Neural cell (in vitro differentiated cells): Measurements from ENCODE around the gene SLITRK2. TPM values are rescaled to one million over a fixed set of nuclear protein-coding genes. Genes with fewer than 3 reads are reported as not detected.

Experiments
- H2AFZ ChIP-seq: fragments of 200-600, 300-800 bp; sonication (generic), shearing (Covaris generic); 2 replicates; pipeline ENCODE4 v1.6.0; 2014; ENCODE audit warnings: low read depth, mild to moderate bottlenecking, antibody characterized with exemption, low read length, moderate library complexity
- H3F3A ChIP-seq: fragments of 200-600 bp; shearing (Covaris generic); 2 replicates; pipeline ENCODE4 v1.6.1; 2016; ENCODE audit warnings: mild to moderate bottlenecking, moderate library complexity, mixed read lengths, antibody characterized with exemption, low read length; ENCODE audit not compliant: insufficient read depth, poor library complexity, severe bottlenecking
- H3K27ac ChIP-seq: fragments of 200-600, 300-800 bp; sonication (generic), shearing (Covaris generic); 2 replicates; pipeline ENCODE4 v1.5.1; 2014; ENCODE audit warnings: mild to moderate bottlenecking, low read length, moderate library complexity
- H3K27me3 ChIP-seq: fragments of 300-800, 200-600 bp; sonication (generic), shearing (Covaris generic); 2 replicates; pipeline ENCODE4 v1.6.0; 2014; ENCODE audit warnings: mild to moderate bottlenecking, low read depth, low read length, moderate library complexity; ENCODE audit not compliant: insufficient read depth
- H3K36me3 ChIP-seq: fragments of 300-800, 200-600 bp; sonication (generic), shearing (Covaris generic); 2 replicates; pipeline ENCODE4 v1.5.1; 2014; ENCODE audit warnings: mild to moderate bottlenecking, antibody characterized with exemption, low read length, moderate library complexity; ENCODE audit not compliant: insufficient read depth
- H3K4me2 ChIP-seq: fragments of 300-800, 200-600 bp; sonication (generic), shearing (Covaris generic); 2 replicates; pipeline ENCODE4 v1.6.0; 2014; ENCODE audit warnings: mild to moderate bottlenecking, low read length
- H3K4me3 ChIP-seq: fragments of 300-800, 200-600 bp; sonication (generic), shearing (Covaris generic); 2 replicates; pipeline ENCODE4 v1.5.1; 2014; ENCODE audit warnings: mild to moderate bottlenecking, low read length, moderate library complexity
- H3K79me2 ChIP-seq: fragments of 200-600 bp; shearing (Covaris generic); replicated peaks from 2 replicates; pipeline ENCODE4 v1.6.0; 2014; ENCODE audit warnings: mild to moderate bottlenecking, low read length, moderate library complexity; ENCODE audit not compliant: insufficient read depth
- H3K9ac ChIP-seq: fragments of 300-800, 200-600 bp; sonication (generic), shearing (Covaris generic); 2 replicates; pipeline ENCODE4 v1.6.1; 2016; ENCODE audit warnings: mild to moderate bottlenecking, low read length, mixed read lengths
- H3K9me2 ChIP-seq: fragments of 200-600 bp; shearing (Covaris generic); 2 replicates; pipeline ENCODE4 v1.6.1; 2016; ENCODE audit warnings: mild to moderate bottlenecking, low read length, mixed read lengths; ENCODE audit not compliant: insufficient read depth
- H3K9me3 ChIP-seq: fragments of 200-600, 300-800 bp; sonication (generic), shearing (Covaris generic); 2 replicates; pipeline ENCODE4 v1.6.1; 2016; ENCODE audit warnings: mild to moderate bottlenecking, mixed run types, low read length, moderate library complexity, mixed read lengths
- H4K20me1 ChIP-seq: fragments of 200-600 bp; shearing (Covaris generic); 2 replicates; pipeline ENCODE4 v1.6.1; 2016; ENCODE audit warnings: mild to moderate bottlenecking, mixed run types; ENCODE audit not compliant: insufficient read depth
- CTCF ChIP-seq: fragments of 450-650 bp; IDR thresholded peaks from 2 replicates; pipeline ENCODE4 v1.5.1; 2014; ENCODE audit warnings: antibody characterized with exemption, mild to moderate bottlenecking, moderate library complexity; ENCODE audit not compliant: poor library complexity, severe bottlenecking
- EP300 ChIP-seq: fragments of 450-650 bp; conservative IDR thresholded peaks from 2 replicates; pipeline ENCODE4 v1.6.1; 2014; ENCODE audit warnings: antibody characterized with exemption, mild to moderate bottlenecking, moderate library complexity; ENCODE audit not compliant: poor library complexity, severe bottlenecking
- EZH2 ChIP-seq: fragments of 200-600, 300-800 bp; shearing (Covaris generic), sonication (generic); IDR thresholded peaks from 2 replicates; pipeline ENCODE4 v1.6.1; 2014; ENCODE audit warnings: antibody characterized with exemption, low read length, borderline replicate concordance, mild to moderate bottlenecking; ENCODE audit not compliant: insufficient read depth, poor library complexity, severe bottlenecking
- MXI1 ChIP-seq: fragments of 450-650 bp; conservative IDR thresholded peaks from 2 replicates; pipeline ENCODE4 v1.6.1; 2014; ENCODE audit warnings: antibody characterized with exemption, mild to moderate bottlenecking; ENCODE audit not compliant: poor library complexity, severe bottlenecking
- POLR2AphosphoS5 ChIP-seq: IDR thresholded peaks from 2 replicates; pipeline ENCODE4 v1.6.1; 2012
- RAD21 ChIP-seq: fragments of 450-650 bp; conservative IDR thresholded peaks from 2 replicates; pipeline ENCODE4 v1.6.1; 2014; ENCODE audit warnings: antibody characterized with exemption, mild to moderate bottlenecking, moderate library complexity
- SMC3 ChIP-seq: fragments of 450-650 bp; conservative IDR thresholded peaks from 2 replicates; pipeline ENCODE4 v1.6.1; 2014; ENCODE audit warnings: antibody characterized with exemption, mild to moderate bottlenecking, moderate library complexity; ENCODE audit not compliant: poor library complexity
- TAF1 ChIP-seq: IDR thresholded peaks from 2 replicates; pipeline ENCODE4 v1.6.1; 2012; ENCODE audit warnings: low read depth
- polyA plus RNA-seq: library from polyadenylated mRNA; depleted of rRNA; stranded (reverse); fragments of >200 nt; gene quantifications from 2 replicates; pipeline ENCODE4 v1.2.3, GENCODE V29; 2014
- TF ChIP-seq, protein P1 (sequence below): IDR thresholded peaks from 2 replicates; pipeline ENCODE4 v1.6.1; 2012; ENCODE audit warnings: borderline replicate concordance

SLITRK2 gene
- polyA plus RNA-seq, 1 donor from 2014 or later: 1.9 TPM

DNA sequence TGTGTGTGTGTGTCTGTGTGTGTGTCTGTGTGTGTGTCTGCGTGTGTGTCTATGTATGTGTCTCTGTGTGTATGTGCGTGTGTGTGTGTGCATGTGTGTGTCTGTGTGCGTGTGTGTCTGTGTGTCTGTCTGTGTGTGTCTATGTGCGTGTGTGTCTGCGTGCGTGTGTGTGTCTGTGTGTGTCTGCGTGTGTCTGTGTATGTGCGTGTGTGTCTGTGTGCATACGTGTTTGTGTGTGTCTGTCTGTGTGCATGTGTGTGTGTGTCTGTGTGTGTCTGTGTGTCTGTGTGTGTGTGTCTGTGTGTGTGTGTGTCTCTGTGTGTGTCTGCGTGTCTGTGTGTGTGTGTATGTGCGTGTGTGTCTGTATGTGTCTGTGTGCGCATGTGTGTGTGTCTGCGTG, 35.6 kb downstream of the SLITRK2 start:
- H4K20me1 ChIP-seq: no peaks in the 10 kb centered on the region
- H2AFZ ChIP-seq: no peak overlapping the region
- H3K27me3 ChIP-seq: no peaks in the 10 kb centered on the region
- H3K36me3 ChIP-seq: no peaks in the 10 kb centered on the region
- H3K79me2 ChIP-seq: no peaks in the 10 kb centered on the region
- no peaks in the 10 kb centered on the region for H3K9me3 ChIP-seq
- no peak overlapping the region for H3K27ac ChIP-seq
- H3K9ac ChIP-seq: no peak overlapping the region
- H3K4me3 ChIP-seq: no peak overlapping the region
- TF ChIP-seq TAF1 (no peak), SMC3 (no peak), CTCF (no peak), MXI1 (no peak), EP300 (no peak), EZH2 (no peak), POLR2AphosphoS5 (no peak), RAD21 (no peak)
- TF ChIP-seq, protein P1, sequence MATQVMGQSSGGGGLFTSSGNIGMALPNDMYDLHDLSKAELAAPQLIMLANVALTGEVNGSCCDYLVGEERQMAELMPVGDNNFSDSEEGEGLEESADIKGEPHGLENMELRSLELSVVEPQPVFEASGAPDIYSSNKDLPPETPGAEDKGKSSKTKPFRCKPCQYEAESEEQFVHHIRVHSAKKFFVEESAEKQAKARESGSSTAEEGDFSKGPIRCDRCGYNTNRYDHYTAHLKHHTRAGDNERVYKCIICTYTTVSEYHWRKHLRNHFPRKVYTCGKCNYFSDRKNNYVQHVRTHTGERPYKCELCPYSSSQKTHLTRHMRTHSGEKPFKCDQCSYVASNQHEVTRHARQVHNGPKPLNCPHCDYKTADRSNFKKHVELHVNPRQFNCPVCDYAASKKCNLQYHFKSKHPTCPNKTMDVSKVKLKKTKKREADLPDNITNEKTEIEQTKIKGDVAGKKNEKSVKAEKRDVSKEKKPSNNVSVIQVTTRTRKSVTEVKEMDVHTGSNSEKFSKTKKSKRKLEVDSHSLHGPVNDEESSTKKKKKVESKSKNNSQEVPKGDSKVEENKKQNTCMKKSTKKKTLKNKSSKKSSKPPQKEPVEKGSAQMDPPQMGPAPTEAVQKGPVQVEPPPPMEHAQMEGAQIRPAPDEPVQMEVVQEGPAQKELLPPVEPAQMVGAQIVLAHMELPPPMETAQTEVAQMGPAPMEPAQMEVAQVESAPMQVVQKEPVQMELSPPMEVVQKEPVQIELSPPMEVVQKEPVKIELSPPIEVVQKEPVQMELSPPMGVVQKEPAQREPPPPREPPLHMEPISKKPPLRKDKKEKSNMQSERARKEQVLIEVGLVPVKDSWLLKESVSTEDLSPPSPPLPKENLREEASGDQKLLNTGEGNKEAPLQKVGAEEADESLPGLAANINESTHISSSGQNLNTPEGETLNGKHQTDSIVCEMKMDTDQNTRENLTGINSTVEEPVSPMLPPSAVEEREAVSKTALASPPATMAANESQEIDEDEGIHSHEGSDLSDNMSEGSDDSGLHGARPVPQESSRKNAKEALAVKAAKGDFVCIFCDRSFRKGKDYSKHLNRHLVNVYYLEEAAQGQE: no peak
- no peak overlapping the region for H3K4me2 ChIP-seq
- H3F3A ChIP-seq: no peaks in the 10 kb centered on the region
- no peaks in the 10 kb centered on the region for H3K9me2 ChIP-seq

GRCh38 chrX:145856181-145856580, 38.6 kb downstream of the SLITRK2 start:
- no peak for TF ChIP-seq EP300
- TF ChIP-seq CTCF: no peak
- TF ChIP-seq RAD21: no peak
- TF ChIP-seq, protein P1: no peak
- TF ChIP-seq SMC3: no peak
- TF ChIP-seq MXI1: no peak
- no peak for TF ChIP-seq POLR2AphosphoS5
- no peak for TF ChIP-seq EZH2
- TF ChIP-seq TAF1: no peak
- H3K79me2 ChIP-seq: no peaks in the 10 kb centered on the region
- no peak overlapping the region for H3K4me3 ChIP-seq
- no peaks in the 10 kb centered on the region for H4K20me1 ChIP-seq
- H3K27me3 ChIP-seq: no peaks in the 10 kb centered on the region
- no peak overlapping the region for H3K27ac ChIP-seq
- H3K36me3 ChIP-seq: no peaks in the 10 kb centered on the region
- H3K9ac ChIP-seq: no peak overlapping the region
- no peaks in the 10 kb centered on the region for H3K9me2 ChIP-seq
- H3K4me2 ChIP-seq: no peak overlapping the region
- H3F3A ChIP-seq: no peaks in the 10 kb centered on the region
- H3K9me3 ChIP-seq: no peaks in the 10 kb centered on the region
- H2AFZ ChIP-seq: no peak overlapping the region
